GM18519 (cell line): Measurements from ENCODE around the gene C1orf167.

ENCODE experiments used
- ATAC-seq: cut with Tn5 transposase; IDR thresholded peaks from one replicate; pipeline ENCODE4 v1.9.1; 2021; ENCODE audit warnings: mild to moderate bottlenecking, moderate library complexity; ENCODE audit not compliant: unreplicated experiment, low FRiP score

The C1orf167 gene

DNA sequence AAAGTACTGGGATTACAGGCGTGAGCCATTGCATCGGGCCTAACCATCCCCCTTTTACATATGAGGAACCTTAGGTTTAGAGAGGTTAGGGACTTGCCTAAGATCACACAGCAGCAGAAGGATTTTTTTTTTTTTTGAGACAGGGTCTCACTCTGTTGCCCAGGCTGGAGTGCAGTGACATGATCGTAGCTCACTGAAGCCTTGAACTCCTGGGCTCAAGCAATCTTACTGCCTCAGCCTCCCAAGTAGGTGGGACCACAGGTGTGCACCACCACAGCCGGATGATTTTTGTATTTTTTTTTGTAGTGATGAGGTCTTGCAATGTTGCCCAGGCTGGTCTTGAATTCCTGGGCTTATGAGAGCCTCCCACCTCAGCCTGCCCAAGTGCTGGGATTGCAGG lies 2.2 kb upstream of the C1orf167 start:
- no peak for ATAC-seq

GRCh38 chr1:11761285-11761684 lies 708 bp upstream of the C1orf167 start:
- no peak for ATAC-seq

DNA sequence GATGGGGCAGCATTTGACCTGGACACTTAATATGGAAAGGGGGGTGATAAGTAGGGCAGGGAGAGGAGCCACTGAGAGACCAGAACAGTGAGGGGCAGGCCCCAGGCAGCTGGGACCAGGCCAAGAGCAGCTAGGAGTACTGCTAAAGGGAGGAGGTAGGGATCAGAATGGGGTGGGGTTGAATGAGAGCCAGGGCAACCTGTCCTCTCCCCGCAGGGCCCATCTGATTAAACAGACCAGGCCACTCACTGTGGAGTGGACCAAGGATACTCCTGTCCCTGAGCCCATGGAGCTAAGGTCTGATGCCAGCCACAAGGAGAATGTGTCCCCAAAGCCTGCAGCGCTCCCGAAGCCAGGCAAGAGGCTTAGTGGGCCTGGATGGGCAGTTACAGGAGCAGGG lies 2.1 kb downstream of the C1orf167 start:
- no peak for ATAC-seq

DNA sequence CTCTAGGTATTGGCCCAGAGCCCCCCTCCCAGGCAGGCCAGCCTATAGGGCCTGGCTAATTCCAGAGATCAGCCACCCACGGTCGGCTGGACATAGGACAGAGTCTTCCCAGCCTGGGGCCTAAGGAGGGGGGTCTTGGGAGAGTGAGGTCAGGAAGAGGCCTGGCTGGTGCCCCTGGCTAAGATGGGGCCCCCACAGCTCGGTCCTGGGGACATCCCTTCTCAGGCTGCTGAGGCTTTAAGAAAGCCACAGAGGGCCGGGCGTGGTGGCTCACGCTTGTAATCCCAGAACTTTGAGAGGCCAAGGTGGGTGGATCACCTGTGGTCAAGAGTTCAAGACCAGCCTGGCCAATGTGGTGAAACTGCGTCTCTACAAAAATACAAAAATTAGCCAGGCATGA lies 2.5 kb downstream of the C1orf167 start:
- ATAC-seq = no peak

- ATAC-seq = no peak
Observed at GRCh38 chr1:11765661-11766428, 3.9 kb downstream of the C1orf167 start.

GRCh38 chr1:11766429-11766776 lies 4.4 kb downstream of the C1orf167 start:
- no peak for ATAC-seq

GRCh38 chr1:11767922-11768704 lies 6.1 kb downstream of the C1orf167 start:
- ATAC-seq = no peak

GRCh38 chr1:11768821-11769220 lies 6.8 kb downstream of the C1orf167 start:
- no peak for ATAC-seq

DNA sequence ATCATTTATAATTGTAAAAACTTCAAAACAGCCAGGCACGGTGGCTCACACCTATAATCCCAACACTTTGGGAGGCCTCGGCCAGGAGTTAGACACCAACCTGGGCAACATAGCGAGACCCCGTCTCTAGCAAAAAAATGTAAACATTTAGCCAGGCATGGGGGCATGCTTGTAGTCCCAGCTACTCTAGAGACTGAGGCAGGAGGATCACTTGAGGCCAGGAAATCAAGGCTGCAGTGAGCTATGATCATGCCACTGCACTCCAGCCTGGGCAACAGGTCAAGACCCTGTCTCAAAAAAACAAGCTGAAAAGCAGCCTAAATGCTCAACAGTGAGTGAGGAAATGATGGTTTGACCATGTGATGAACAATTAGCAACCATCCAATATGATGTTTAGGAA lies 7.3 kb downstream of the C1orf167 start:
- ATAC-seq = no peak

DNA sequence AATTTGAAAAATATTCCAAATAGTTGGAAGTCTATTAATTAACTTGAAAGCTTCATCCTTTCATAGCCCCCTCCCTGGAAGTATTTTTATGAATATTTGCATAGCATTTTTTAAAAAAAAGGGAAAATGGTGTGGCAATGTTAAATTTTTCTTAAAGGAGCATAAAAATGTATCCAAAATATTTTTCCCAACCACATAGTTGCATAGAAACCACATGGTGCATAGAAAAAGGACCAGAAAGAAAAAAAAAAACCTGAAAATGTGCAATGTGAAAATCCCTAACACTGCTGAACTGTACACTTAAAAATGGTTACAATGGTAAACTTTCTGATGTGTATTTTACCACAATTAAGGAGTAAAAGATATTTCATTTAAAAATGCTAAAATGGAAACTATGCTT lies 8.0 kb downstream of the C1orf167 start:
- no peak for ATAC-seq

GRCh38 chr1:11771481-11772043 lies 9.6 kb downstream of the C1orf167 start:
- ATAC-seq = no peak

DNA sequence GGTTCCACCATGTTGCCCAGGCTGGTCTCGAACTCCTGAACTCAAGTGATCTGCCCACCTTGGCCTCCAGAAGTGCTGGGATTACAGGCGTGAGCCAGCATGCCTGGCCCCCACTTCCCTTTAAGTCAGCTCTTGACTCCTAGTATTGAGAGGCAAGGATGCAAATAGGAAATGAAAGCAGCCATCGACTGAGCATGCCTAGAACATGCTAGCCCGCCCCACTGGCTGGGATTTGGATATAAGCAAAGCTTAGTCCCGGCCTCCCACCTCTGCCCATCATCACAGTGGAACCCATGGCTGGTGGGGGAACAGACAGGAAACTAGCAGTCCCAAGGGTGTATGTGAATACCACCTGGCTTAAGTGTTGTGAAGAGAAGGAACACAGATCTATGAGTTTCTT lies 10.5 kb downstream of the C1orf167 start:
- ATAC-seq = no peak

- no peak for ATAC-seq
Observed at GRCh38 chr1:11774753-11775152, 12.8 kb downstream of the C1orf167 start.

DNA sequence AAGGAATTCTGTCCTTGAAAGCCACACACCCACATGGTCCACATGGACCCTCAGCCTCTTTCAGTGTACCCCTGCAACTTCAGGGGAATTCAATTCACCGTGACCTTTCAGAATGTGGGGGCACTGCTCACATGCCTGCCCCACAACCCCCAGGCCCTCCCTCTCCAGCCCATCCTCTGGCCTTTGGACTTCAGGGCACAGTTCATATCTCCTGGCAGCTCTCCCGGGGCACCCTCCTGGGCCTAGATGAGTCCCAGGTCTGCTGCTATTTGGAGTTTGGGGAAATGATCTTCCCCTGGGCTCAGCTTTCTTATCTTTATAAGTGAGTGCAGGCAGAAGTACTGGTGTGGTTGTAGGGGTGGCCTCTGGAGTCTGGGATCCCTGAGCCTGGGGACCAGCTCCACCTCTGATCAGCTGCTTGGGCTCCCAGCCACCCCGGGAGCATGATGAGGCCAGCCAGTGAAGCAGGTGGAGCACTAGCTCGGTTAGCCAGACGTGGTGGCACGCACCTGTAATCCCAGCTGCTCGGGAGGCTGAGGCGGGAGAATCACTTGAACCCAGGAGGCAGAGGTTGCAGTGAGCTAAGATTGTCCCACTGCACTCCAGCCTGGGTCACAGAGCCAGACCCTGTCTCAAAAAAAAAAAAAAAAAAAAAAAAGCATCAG lies 15.8 kb downstream of the C1orf167 start:
- no peak for ATAC-seq

DNA sequence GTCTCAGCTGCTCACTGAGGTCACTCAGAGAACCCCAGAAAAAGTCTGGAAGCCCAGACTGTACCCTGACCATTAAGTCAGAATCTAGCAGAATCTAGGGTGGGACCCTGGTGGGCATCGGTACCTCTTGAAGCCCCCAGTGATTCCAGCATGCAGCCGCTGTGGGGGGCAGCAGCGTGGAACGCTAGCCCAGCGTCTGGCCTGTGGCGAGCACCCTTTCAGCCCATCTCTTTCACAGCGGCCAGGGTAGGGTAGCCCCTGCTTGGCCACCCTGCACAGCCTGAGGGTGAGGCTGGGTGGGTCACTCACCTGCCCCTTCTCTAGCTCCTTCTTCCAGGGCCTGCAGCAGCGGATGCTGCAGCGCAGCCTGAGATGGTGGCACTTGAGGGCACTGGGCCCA lies 16.3 kb downstream of the C1orf167 start:
- ATAC-seq = no peak

GRCh38 chr1:11778844-11779623 lies 17.0 kb downstream of the C1orf167 start:
- ATAC-seq = no peak

- no peak for ATAC-seq
Observed at GRCh38 chr1:11779715-11780379, 17.9 kb downstream of the C1orf167 start.

GRCh38 chr1:11780380-11781147 lies 18.6 kb downstream of the C1orf167 start:
- ATAC-seq = no peak

DNA sequence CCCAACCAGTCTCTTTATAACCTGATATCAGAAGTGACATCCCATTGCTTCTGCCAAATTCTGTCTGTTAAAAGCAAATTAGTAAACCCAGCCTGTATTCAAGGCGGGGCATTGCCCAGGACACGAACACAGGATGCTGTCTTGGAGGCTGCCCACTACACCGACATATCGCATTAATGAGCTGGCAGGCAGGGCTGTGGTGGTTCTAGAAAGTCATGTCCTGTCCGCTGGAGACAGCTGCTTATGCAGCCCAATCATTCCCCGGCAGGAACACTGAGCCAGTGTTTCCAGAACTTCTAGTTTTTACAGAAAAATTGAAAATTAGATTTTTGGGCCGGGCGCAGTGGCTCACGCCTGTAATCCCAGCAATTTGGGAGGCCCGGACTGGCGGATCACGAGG lies 19.3 kb downstream of the C1orf167 start:
- ATAC-seq = no peak
